Measurements from ENCODE around the gene PLEKHG3. TPM values are rescaled to one million over a fixed set of nuclear protein-coding genes. Genes with fewer than 3 reads are reported as not detected.

Gene PLEKHG3
- total and polyA plus RNA-seq, 10 of the 15 experiments (the other 5 are each of a cell fraction or from before 2014, with no cell fraction given): 0.03 to 0.73 (median 0.07) TPM; not detected in 5

DNA sequence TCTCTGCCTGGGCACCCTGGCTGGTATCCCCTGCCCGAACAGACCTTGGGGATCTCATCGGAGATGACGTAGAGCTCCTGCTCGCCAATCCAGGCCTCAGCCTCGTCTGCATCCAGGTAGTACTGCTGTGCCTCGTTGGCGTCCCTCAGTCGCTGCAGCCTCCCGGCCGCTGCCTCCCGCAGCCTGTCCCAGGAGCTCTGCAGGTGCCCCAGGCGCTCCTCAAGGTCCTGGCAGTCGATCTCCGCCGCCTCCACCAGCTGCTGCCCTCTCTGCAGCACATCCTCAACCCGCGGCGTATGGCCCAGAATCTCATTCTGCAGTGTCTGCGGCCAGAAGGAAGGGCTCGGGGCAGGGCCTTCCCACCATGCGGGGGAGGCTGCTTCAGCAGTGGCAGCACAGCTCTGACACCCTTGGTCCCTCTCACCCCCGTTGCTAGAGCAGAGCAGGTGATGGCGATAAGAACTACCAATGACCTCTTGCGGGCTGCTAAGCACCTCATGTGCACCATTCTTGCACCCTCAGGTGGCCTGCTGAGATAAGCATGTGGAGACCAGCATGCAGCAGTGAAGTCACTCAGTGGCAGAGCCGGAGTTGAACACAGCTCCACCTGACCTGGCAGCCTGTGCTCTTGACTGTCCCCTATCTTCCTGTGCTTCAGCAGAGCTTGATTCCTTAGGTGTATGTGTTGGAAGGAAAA, 71.0 kb downstream of the PLEKHG3 start:
- CTCF ChIA-PET: interaction anchor here (1.2 to 3.5 kb wide), 6 partner anchors 10 to 117 kb away, joined by 4 to 15 read pairs (median 9); no protein-coding TSS in a partner anchor
- RAD21 ChIA-PET (ENCODE audit: unreplicated experiment): interaction anchor here (1.1 kb wide), 1 partner anchor 116 kb away, joined by 3 read pairs; no protein-coding TSS in a partner anchor
- H3K36me3 ChIP-seq (ENCODE audit: control insufficient read depth in 2 of 2, insufficient read depth in 2 of 2, low read length in 1 of 2): no peaks in the 10 kb centered on the region
- no peak for ATAC-seq
- H3K9ac ChIP-seq (ENCODE audit: control insufficient read depth, insufficient read depth, low read length): no peak overlapping the region
- 68% methylated on average over 25 of the region's 25 CpGs for WGBS (ENCODE audit: insufficient coverage, insufficient replicate concordance, low lambda C conversion rate, missing lambda C conversion rate)
- SMC1A ChIA-PET (ENCODE audit: uncharacterized antibody, unreplicated experiment): interaction anchor here (0.5 to 1.3 kb wide), 2 partner anchors 10 to 149 kb away, joined by 3 read pairs; no protein-coding TSS in a partner anchor
- no peak overlapping the region for H3K27ac ChIP-seq (ENCODE audit: control insufficient read depth, insufficient read depth)
- in situ Hi-C loops (cut with MboI): no loop called here
- H3K4me3 ChIP-seq: no peak overlapping the region
- no peak for TF ChIP-seq CREB1 (IDR thresholded peaks at IDR 0.05; ENCODE audit: low read depth)
- no peak for TF ChIP-seq SMAD5 (IDR thresholded peaks at IDR 0.05; ENCODE audit: low read depth)
- TF ChIP-seq RAD21 (IDR thresholded peaks at IDR 0.05; ENCODE audit: insufficient read depth, low read depth, low read length): no peak
- no peak for TF ChIP-seq CREM (IDR thresholded peaks at IDR 0.05; ENCODE audit: low read depth)
- TF ChIP-seq ELK1 (IDR thresholded peaks at IDR 0.05; ENCODE audit: low read depth, low read length): no peak
- no peak for TF ChIP-seq TARDBP (IDR thresholded peaks at IDR 0.05; ENCODE audit: borderline replicate concordance)
- no peak for TF ChIP-seq MYC (IDR thresholded peaks at IDR 0.05; ENCODE audit: insufficient read depth, insufficient read length, insufficient replicate concordance, low read length, severe bottlenecking)
- no peak for TF ChIP-seq ZBED1 (IDR thresholded peaks at IDR 0.05; ENCODE audit: borderline replicate concordance)
- TF ChIP-seq PML (IDR thresholded peaks at IDR 0.05; ENCODE audit: low read length): no peak
- TF ChIP-seq, protein P1, sequence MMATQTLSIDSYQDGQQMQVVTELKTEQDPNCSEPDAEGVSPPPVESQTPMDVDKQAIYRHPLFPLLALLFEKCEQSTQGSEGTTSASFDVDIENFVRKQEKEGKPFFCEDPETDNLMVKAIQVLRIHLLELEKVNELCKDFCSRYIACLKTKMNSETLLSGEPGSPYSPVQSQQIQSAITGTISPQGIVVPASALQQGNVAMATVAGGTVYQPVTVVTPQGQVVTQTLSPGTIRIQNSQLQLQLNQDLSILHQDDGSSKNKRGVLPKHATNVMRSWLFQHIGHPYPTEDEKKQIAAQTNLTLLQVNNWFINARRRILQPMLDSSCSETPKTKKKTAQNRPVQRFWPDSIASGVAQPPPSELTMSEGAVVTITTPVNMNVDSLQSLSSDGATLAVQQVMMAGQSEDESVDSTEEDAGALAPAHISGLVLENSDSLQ (IDR thresholded peaks at IDR 0.05): no peak
- no peak for TF ChIP-seq GATAD2B (conservative IDR thresholded peaks at IDR 0.05; ENCODE audit: low read depth)
- TF ChIP-seq, protein P2, sequence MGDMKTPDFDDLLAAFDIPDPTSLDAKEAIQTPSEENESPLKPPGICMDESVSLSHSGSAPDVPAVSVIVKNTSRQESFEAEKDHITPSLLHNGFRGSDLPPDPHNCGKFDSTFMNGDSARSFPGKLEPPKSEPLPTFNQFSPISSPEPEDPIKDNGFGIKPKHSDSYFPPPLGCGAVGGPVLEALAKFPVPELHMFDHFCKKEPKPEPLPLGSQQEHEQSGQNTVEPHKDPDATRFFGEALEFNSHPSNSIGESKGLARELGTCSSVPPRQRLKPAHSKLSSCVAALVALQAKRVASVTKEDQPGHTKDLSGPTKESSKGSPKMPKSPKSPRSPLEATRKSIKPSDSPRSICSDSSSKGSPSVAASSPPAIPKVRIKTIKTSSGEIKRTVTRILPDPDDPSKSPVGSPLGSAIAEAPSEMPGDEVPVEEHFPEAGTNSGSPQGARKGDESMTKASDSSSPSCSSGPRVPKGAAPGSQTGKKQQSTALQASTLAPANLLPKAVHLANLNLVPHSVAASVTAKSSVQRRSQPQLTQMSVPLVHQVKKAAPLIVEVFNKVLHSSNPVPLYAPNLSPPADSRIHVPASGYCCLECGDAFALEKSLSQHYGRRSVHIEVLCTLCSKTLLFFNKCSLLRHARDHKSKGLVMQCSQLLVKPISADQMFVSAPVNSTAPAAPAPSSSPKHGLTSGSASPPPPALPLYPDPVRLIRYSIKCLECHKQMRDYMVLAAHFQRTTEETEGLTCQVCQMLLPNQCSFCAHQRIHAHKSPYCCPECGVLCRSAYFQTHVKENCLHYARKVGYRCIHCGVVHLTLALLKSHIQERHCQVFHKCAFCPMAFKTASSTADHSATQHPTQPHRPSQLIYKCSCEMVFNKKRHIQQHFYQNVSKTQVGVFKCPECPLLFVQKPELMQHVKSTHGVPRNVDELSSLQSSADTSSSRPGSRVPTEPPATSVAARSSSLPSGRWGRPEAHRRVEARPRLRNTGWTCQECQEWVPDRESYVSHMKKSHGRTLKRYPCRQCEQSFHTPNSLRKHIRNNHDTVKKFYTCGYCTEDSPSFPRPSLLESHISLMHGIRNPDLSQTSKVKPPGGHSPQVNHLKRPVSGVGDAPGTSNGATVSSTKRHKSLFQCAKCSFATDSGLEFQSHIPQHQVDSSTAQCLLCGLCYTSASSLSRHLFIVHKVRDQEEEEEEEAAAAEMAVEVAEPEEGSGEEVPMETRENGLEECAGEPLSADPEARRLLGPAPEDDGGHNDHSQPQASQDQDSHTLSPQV (IDR thresholded peaks at IDR 0.05): no peak
- TF ChIP-seq ATF3 (IDR thresholded peaks at IDR 0.05; ENCODE audit: borderline replicate concordance, extremely low read depth, low read depth, low read length): no peak
- no peak for TF ChIP-seq KLF5 (IDR thresholded peaks at IDR 0.05; ENCODE audit: partially characterized antibody)
- no peak for TF ChIP-seq ESRRA (IDR thresholded peaks at IDR 0.05; ENCODE audit: low read length)
- TF ChIP-seq KDM1A (IDR thresholded peaks at IDR 0.05; ENCODE audit: borderline replicate concordance): no peak
- no peak for TF ChIP-seq NRF1 (conservative IDR thresholded peaks at IDR 0.05; ENCODE audit: low read depth, low read length)
- no peak for TF ChIP-seq BCL11A (IDR thresholded peaks at IDR 0.05; ENCODE audit: low read depth, low read length)
- H3K9me3 ChIP-seq (replicated peaks; ENCODE audit: control insufficient read depth, insufficient read depth, low read length): no peaks in the 10 kb centered on the region; the same call in 2 of the 3 replicates
- no peaks in the 10 kb centered on the region for H3K4me1 ChIP-seq (ENCODE audit: control insufficient read depth, insufficient read depth, low read length)
- H4K20me1 ChIP-seq (ENCODE audit: control insufficient read depth, insufficient read depth): no peaks in the 10 kb centered on the region
- BruUV-seq (replicated peaks): no TSS peak
- H3K27me3 ChIP-seq (replicated peaks in 1 of 2; ENCODE audit: control insufficient read depth in 2 of 2, insufficient read depth in 2 of 2, low read length in 1 of 2): no peaks in the 10 kb centered on the region; a peak in 1 of 4 replicates
- intact Hi-C loops (cut with micrococcal nuclease; ENCODE audit: unreplicated experiment): no loop called here
- H2AFZ ChIP-seq (ENCODE audit: control insufficient read depth, low read depth, low read length): no peak overlapping the region
- no peak overlapping the region for H3K4me2 ChIP-seq (ENCODE audit: control insufficient read depth, insufficient read depth)
- POLR2A ChIA-PET: no interaction called here
- H3K79me2 ChIP-seq (ENCODE audit: control insufficient read depth, insufficient read depth, low read length): no peaks in the 10 kb centered on the region
- no peak for FAIRE-seq
- DNase-seq (ENCODE audit: low read depth, low spot score): no peak
